ENCODE data around the gene ZNF608.

Gene ZNF608

GRCh38 chr5:124712731-124713305, 33.6 kb downstream of the ZNF608 start:
- DNase-seq: no peak

GRCh38 chr5:124708086-124708485, 38.4 kb downstream of the ZNF608 start:
- no peak for DNase-seq

GRCh38 chr5:124707520-124707919, 38.9 kb downstream of the ZNF608 start:
- DNase-seq: no peak

GRCh38 chr5:124706729-124707361, 39.6 kb downstream of the ZNF608 start:
- no peak for DNase-seq

GRCh38 chr5:124706051-124706450, 40.4 kb downstream of the ZNF608 start:
- DNase-seq: no peak

GRCh38 chr5:124705577-124705976, 40.9 kb downstream of the ZNF608 start:
- no peak for DNase-seq

- no peak for DNase-seq
These were observed 41.7 kb downstream of the ZNF608 start for GRCh38 chr5:124704594-124705284.

GRCh38 chr5:124703995-124704394, 42.4 kb downstream of the ZNF608 start:
- no peak for DNase-seq

GRCh38 chr5:124702525-124702924, 43.9 kb downstream of the ZNF608 start:
- no peak for DNase-seq

GRCh38 chr5:124701873-124702425, 44.5 kb downstream of the ZNF608 start:
- DNase-seq: no peak

GRCh38 chr5:124701016-124701415, 45.4 kb downstream of the ZNF608 start:
- DNase-seq: no peak

- DNase-seq: no peak
These were observed 46.1 kb downstream of the ZNF608 start for GRCh38 chr5:124700333-124700732.

- DNase-seq: no peak
These were observed 47.7 kb downstream of the ZNF608 start for GRCh38 chr5:124698770-124699169.

GRCh38 chr5:124697933-124698591, 48.4 kb downstream of the ZNF608 start:
- DNase-seq: no peak

- DNase-seq: no peak
These were observed 48.9 kb downstream of the ZNF608 start for GRCh38 chr5:124697501-124697900.

- no peak for DNase-seq
These were observed 49.5 kb downstream of the ZNF608 start for GRCh38 chr5:124696898-124697297.

Measured in stimulated activated CD4-positive, alpha-beta T cell treated with anti-CD3 and anti-CD28 coated beads, Interleukin-15, amount 100 ng/mL, for 24 hours (primary cell).